Gastroesophageal sphincter (tissue), 3 donors: Measurements from ENCODE around the gene PEMT.

Experiments
- CTCF ChIP-seq, 4 experiments: fragments of 200-600 bp in 2 of 4; fragments of 450-650 bp in 2 of 4; sonication (generic) in 1 of 4; IDR thresholded peaks; one replicate each; pipeline ENCODE4 v1.5.1; 2017 to 2019; ENCODE audit warnings: antibody characterized with exemption in 4 of 4, mild to moderate bottlenecking in 2 of 4, moderate library complexity in 2 of 4
- POLR2A ChIP-seq, 2 donors: fragments of 450-650 bp; IDR thresholded peaks; one replicate each; pipeline ENCODE4 v1.6.1; 2017; ENCODE audit warnings: antibody characterized with exemption in 2 of 2, mild to moderate bottlenecking in 2 of 2, moderate library complexity in 1 of 2

GRCh38 chr17:17539591-17539990 lies 51.9 kb downstream of the PEMT start:
- TF ChIP-seq POLR2A (IDR thresholded peaks at IDR 0.05) (no peak), CTCF (IDR thresholded peaks at IDR 0.05) (no peak)
